HG03175 (cell line): ENCODE results near the gene SERTAD2.

Experiments used
- ATAC-seq: cut with Tn5 transposase; IDR thresholded peaks from one replicate; pipeline ENCODE4 v1.9.1; 2021; ENCODE audit warnings: mild to moderate bottlenecking, moderate library complexity; ENCODE audit not compliant: unreplicated experiment

Gene SERTAD2

GRCh38 chr2:64609942-64610281 lies 43.8 kb downstream of the SERTAD2 start:
- ATAC-seq: no peak

- peak; percentile 37 for ATAC-seq
These were observed 44.3 kb downstream of the SERTAD2 start for GRCh38 chr2:64609227-64609941.

GRCh38 chr2:64608867-64609226 lies 44.9 kb downstream of the SERTAD2 start:
- ATAC-seq: peak; percentile 1

- no peak for ATAC-seq
These were observed 46.1 kb downstream of the SERTAD2 start for GRCh38 chr2:64607381-64608304.

GRCh38 chr2:64606479-64607363 lies 47.0 kb downstream of the SERTAD2 start:
- peak; percentile 90 for ATAC-seq

- no peak for ATAC-seq
These were observed 47.7 kb downstream of the SERTAD2 start for GRCh38 chr2:64605991-64606478.

- no peak for ATAC-seq
These were observed 48.7 kb downstream of the SERTAD2 start for GRCh38 chr2:64605026-64605471.

- no peak for ATAC-seq
These were observed 49.6 kb downstream of the SERTAD2 start for GRCh38 chr2:64604155-64604554.

GRCh38 chr2:64602436-64602835 lies 51.3 kb downstream of the SERTAD2 start:
- ATAC-seq: no peak

- ATAC-seq: no peak
These were observed 51.8 kb downstream of the SERTAD2 start for GRCh38 chr2:64601785-64602391.

GRCh38 chr2:64601034-64601754 lies 52.5 kb downstream of the SERTAD2 start:
- ATAC-seq: no peak

GRCh38 chr2:64599469-64599868 lies 54.2 kb downstream of the SERTAD2 start:
- no peak for ATAC-seq

- no peak for ATAC-seq
These were observed 55.5 kb downstream of the SERTAD2 start for GRCh38 chr2:64598226-64598625.

GRCh38 chr2:64595397-64596176 lies 58.1 kb downstream of the SERTAD2 start:
- no peak for ATAC-seq

GRCh38 chr2:64594226-64594989 lies 59.3 kb downstream of the SERTAD2 start:
- no peak for ATAC-seq

GRCh38 chr2:64593035-64593655 lies 60.6 kb downstream of the SERTAD2 start:
- ATAC-seq: no peak

- ATAC-seq: no peak
These were observed 62.5 kb downstream of the SERTAD2 start for GRCh38 chr2:64591188-64591587.

- ATAC-seq: no peak
These were observed 66.2 kb downstream of the SERTAD2 start for GRCh38 chr2:64587561-64587960.
